Measurements from ENCODE around the gene SSBP1.

GRCh38 chr7:141752634-141753033 lies 14.5 kb downstream of the SSBP1 start:
- TF ChIP-seq SMC3 (IDR thresholded peaks at IDR 0.05) (no peak), EP300 (IDR thresholded peaks at IDR 0.05) (no peak), RCOR1 (IDR thresholded peaks at IDR 0.05; ENCODE audit: low read depth, low read length) (no peak), CEBPB (IDR thresholded peaks at IDR 0.05) (no peak)
